Endodermal cell (in vitro differentiated cells): Measurements from ENCODE around the gene TMEM119. TPM values are rescaled to one million over a fixed set of nuclear protein-coding genes. Genes with fewer than 3 reads are reported as not detected.

ENCODE experiments used
- DNase-seq: peaks from one replicate; pipeline ENCODE4 v3.0.0-alpha.2; 2017
- H3K27ac ChIP-seq: 2 replicates; pipeline ENCODE4 v1.5.1; 2013; ENCODE audit warnings: mild to moderate bottlenecking, low read depth, low read length, moderate library complexity
- H3K27me3 ChIP-seq: 2 replicates; pipeline ENCODE4 v1.6.1; 2013; ENCODE audit warnings: mild to moderate bottlenecking, low read length, moderate library complexity; ENCODE audit not compliant: insufficient read depth, control insufficient read depth, poor library complexity, severe bottlenecking
- H3K36me3 ChIP-seq: 2 replicates; pipeline ENCODE4 v1.7.0; 2013; ENCODE audit warnings: mild to moderate bottlenecking, low read length, moderate library complexity; ENCODE audit not compliant: control insufficient read depth, insufficient read depth
- H3K4me1 ChIP-seq: one replicate; pipeline ENCODE4 v1.7.0; 2013; ENCODE audit warnings: low read length; ENCODE audit not compliant: control insufficient read depth, insufficient read depth
- H3K4me3 ChIP-seq: 2 replicates; pipeline ENCODE4 v1.5.1; 2013; ENCODE audit warnings: mild to moderate bottlenecking, low read length, moderate library complexity
- H3K9ac ChIP-seq: 2 replicates; pipeline ENCODE4 v1.6.1; 2013; ENCODE audit warnings: mild to moderate bottlenecking, low read length, moderate library complexity; ENCODE audit not compliant: poor library complexity, severe bottlenecking; ENCODE audit errors: extremely low read depth
- H3K9me3 ChIP-seq: 2 replicates; pipeline ENCODE4 v1.6.1; 2013; ENCODE audit warnings: mild to moderate bottlenecking, low read length, moderate library complexity; ENCODE audit not compliant: control insufficient read depth
- H3K27ac Mint-ChIP-seq: 2 replicates; pipeline ENCODE4 v1.8.0; 2020; ENCODE audit warnings: mixed read lengths
- H3K27me3 Mint-ChIP-seq: 2 replicates; pipeline ENCODE4 v1.8.0; 2021; ENCODE audit warnings: mild to moderate bottlenecking, mixed read lengths; ENCODE audit not compliant: insufficient read depth
- H3K36me3 Mint-ChIP-seq: 2 replicates; pipeline ENCODE4 v1.8.0; 2020; ENCODE audit warnings: low read depth, mixed read lengths
- H3K4me1 Mint-ChIP-seq: 2 replicates; pipeline ENCODE4 v1.8.0; 2020; ENCODE audit warnings: mixed read lengths
- H3K4me3 Mint-ChIP-seq: 2 replicates; pipeline ENCODE4 v1.8.0; 2020; ENCODE audit warnings: mild to moderate bottlenecking, moderate library complexity, mixed read lengths
- H3K9me3 Mint-ChIP-seq: 2 replicates; pipeline ENCODE4 v1.8.0; 2020; ENCODE audit warnings: mild to moderate bottlenecking, mixed read lengths
- CTCF ChIP-seq: fragments of 200-600 bp; sonication (generic); conservative IDR thresholded peaks from 2 replicates; pipeline ENCODE4 v1.5.0; 2021; ENCODE audit warnings: antibody characterized with exemption, mild to moderate bottlenecking
- WGBS, 2 experiments: methylation state at CpG; one replicate each; pipeline versions ENCODE4 v1.1.5 to v1.1.7; 2013; ENCODE audit warnings: missing lambda C conversion rate in 2 of 2, mixed read lengths in 1 of 2; ENCODE audit not compliant: insufficient coverage in 1 of 2, insufficient read length in 1 of 2; 5-methylcytosine and 5-hydroxymethylcytosine counted together
- long read RNA-seq, 4 experiments: library from polyadenylated mRNA in 2 of 4; library from RNA in 1 of 4; library from capped mRNA in 1 of 4; stranded (forward) in 3 of 4; unstranded in 1 of 4; transcript quantifications; one replicate each; pipeline ENCODE4 v2.0.0, GENCODE V29; 2020 to 2021; ENCODE audit warnings: inconsistent platforms in 1 of 4
- polyA plus RNA-seq, 2 experiments: library from polyadenylated mRNA; stranded (reverse); fragments of 50-300 nt; gene quantifications; one replicate each; pipeline ENCODE4 v1.2.3, GENCODE V29; 2013
- total RNA-seq, 2 donors: library from RNA; stranded (reverse); fragmentation: NEBNext Ultra II Directional in 1 of 2; extraction: Animal tissue kit (Norgen Biotek cat#: 25700) in 1 of 2; gene quantifications; 2 replicates in 1 of 2; 3 replicates in 1 of 2; pipeline ENCODE4 v1.2.1, GENCODE V29; 2021

The TMEM119 gene
- total RNA-seq = under 1 TPM; 0.11 to 0.15 TPM
- polyA plus RNA-seq (2013, experiment 1 of 2) = 4.3 TPM
- 4.3 TPM for polyA plus RNA-seq (2013, experiment 2 of 2)
- long read RNA-seq, experiment 1 = 0 reads
- long read RNA-seq, experiment 2, partial matches to known transcripts = 0 of 1 reads
- long read RNA-seq, experiment 2, other reads (novel, unspliced or antisense) = 0 of 1 reads
- long read RNA-seq, experiment 3, partial matches to known transcripts = 0 of 1 reads
- long read RNA-seq, experiment 3, other reads (novel, unspliced or antisense) = 1 of 1 reads
- long read RNA-seq, experiment 4 = 0 reads

- TF ChIP-seq CTCF = no peak
- Histone ChIP-seq H3K4me3 (no peak within 1 kb of the TSS), H3K27ac (no peak within 1 kb of the TSS), H3K9ac (no peak within 1 kb of the TSS), H3K9me3 (no peaks in the 10 kb centered on the region), H3K4me1 (no peaks in the 10 kb centered on the region), H3K27me3 (no peaks in the 10 kb centered on the region), H3K36me3 (no peaks in the 10 kb centered on the region)
- peaks cover 2% of the 10 kb centered on the region for H3K27me3 Mint-ChIP-seq
- H3K9me3 Mint-ChIP-seq = no peaks in the 10 kb centered on the region
- WGBS, 2 experiments = 83 to 84% methylated on average over 3 to 21 of the region's 27 CpGs
- no peaks in the 10 kb centered on the region for H3K36me3 Mint-ChIP-seq
- no peak within 1 kb of the TSS for H3K4me3 Mint-ChIP-seq
- peak within 1 kb of the TSS; percentile 7 for H3K27ac Mint-ChIP-seq
- no peaks in the 10 kb centered on the region for H3K4me1 Mint-ChIP-seq
- DNase-seq = no peak
Measured at GRCh38 chr12:108597559-108598471, at the start of gene TMEM119. Gene TMEM119 (minus strand): TSS chr12:108598084. CDS start chr12:108592383, 5,701 bp downstream.

DNA sequence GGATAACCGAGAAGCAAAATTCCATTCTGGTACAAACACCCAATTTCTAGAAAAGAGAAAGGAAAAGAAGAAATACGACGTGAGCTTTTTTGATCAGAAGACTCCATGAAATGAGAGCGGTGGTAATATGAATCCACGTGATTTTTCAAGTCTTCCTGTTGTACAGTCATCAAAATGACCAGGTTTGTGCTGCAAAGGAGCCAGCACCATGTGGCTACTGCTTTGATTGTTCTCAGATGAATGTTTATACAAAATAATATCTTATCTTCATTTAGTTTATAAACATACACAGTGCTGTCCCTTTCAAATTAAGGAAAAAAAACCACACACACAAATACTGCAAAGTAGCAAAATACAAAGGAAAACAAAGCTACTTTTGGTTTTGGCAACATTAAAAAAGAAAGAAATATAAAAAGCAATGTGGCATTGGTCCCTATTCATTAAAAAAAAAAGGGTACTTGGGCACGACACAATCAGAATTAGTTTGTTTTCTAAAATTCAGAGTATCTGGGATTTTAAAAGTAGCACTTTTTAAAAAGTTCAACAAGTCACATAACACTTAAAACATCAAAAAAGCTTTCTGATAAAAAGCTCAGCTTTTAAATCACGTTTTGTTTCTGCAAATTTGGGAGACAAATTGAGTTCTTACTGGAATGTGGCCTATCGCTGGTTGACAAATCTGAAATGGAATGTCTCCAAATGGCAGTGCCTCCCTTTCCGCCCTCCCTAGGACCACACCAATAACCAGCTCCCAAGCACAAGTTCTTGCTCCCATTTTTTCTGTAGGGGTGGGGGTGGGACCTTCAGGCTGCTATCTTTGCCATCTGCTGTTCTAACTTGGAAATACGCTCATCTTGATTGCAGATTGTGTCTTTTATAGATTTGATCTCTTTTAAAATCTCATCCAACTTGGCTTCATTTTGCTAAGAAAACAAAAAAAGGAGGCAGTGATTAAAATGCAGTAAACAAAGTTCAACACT lies 49.0 kb upstream of the TMEM119 start:
- H3K36me3 ChIP-seq = peaks cover 93% of the 10 kb centered on the region
- no peak overlapping the region for H3K27ac Mint-ChIP-seq
- peaks cover 2% of the 10 kb centered on the region for H3K4me1 Mint-ChIP-seq

More for the DNA sequence above, 49.0 kb upstream of the TMEM119 start:
- Mint-ChIP-seq H3K9me3 (no peaks in the 10 kb centered on the region), H3K27me3 (no peaks in the 10 kb centered on the region), H3K36me3 (peaks cover 56% of the 10 kb centered on the region), H3K4me3 (no peak overlapping the region)
- no peak overlapping the region for H3K27ac ChIP-seq
- H3K4me3 ChIP-seq = no peak overlapping the region
- H3K9ac ChIP-seq = no peak overlapping the region
- no peaks in the 10 kb centered on the region for H3K4me1 ChIP-seq
- peak; percentile 19 for TF ChIP-seq CTCF
- no peaks in the 10 kb centered on the region for H3K9me3 ChIP-seq
- WGBS, 2 experiments = 91 to 98% methylated on average over 6 to 10 of the region's 10 CpGs
- DNase-seq = peak; percentile 50
- no peaks in the 10 kb centered on the region for H3K27me3 ChIP-seq
